Subcutaneous adipose tissue (tissue), 4 donors: ENCODE results near the gene IRAK2. TPM values are rescaled to one million over a fixed set of nuclear protein-coding genes. Genes with fewer than 3 reads are reported as not detected.

ENCODE experiments used
- small RNA-seq: library from RNA; depleted of rRNA; stranded (forward); fragments of <200 nt; gene quantifications from one replicate; pipeline ENCODE3, GENCODE V24; 2016
- total RNA-seq, 4 donors: library from RNA; depleted of rRNA; stranded (reverse); fragments of >200 nt; gene quantifications; one replicate each; pipeline ENCODE4 v1.1.0, GENCODE V29; 2016
- TF ChIP-seq, protein P1 (sequence below): fragments of 450-650 bp; IDR thresholded peaks from one replicate; pipeline ENCODE4 v1.5.1; 2016; ENCODE audit warnings: low read depth, mild to moderate bottlenecking, control low read depth, antibody characterized with exemption, moderate library complexity

IRAK2 gene
- total RNA-seq, 4 donors from 2014 or later: 6.8 to 20.5 (median 13.7) TPM

GRCh38 chr3:10292505-10293419 lies 128.0 kb downstream of the IRAK2 start, which contains the start of gene GHRL:
GHRL (minus strand) TSS chr3:10292947; CDS start chr3:10290180, 2,767 bp downstream.
- TF ChIP-seq, protein P1, sequence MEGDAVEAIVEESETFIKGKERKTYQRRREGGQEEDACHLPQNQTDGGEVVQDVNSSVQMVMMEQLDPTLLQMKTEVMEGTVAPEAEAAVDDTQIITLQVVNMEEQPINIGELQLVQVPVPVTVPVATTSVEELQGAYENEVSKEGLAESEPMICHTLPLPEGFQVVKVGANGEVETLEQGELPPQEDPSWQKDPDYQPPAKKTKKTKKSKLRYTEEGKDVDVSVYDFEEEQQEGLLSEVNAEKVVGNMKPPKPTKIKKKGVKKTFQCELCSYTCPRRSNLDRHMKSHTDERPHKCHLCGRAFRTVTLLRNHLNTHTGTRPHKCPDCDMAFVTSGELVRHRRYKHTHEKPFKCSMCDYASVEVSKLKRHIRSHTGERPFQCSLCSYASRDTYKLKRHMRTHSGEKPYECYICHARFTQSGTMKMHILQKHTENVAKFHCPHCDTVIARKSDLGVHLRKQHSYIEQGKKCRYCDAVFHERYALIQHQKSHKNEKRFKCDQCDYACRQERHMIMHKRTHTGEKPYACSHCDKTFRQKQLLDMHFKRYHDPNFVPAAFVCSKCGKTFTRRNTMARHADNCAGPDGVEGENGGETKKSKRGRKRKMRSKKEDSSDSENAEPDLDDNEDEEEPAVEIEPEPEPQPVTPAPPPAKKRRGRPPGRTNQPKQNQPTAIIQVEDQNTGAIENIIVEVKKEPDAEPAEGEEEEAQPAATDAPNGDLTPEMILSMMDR: no peak

Small RNA genes lying within 50 kb of the gene (small RNA-seq; reads per million reads assigned to genes)
- not detected for gene RF02126

Other genes starting within 250 kb of the IRAK2 start
- 10 to 100 TPM; 26.3 to 99.3 (median 82.1) TPM for gene IL17RC, start 247.8 kb upstream of the IRAK2 start, total RNA-seq
- 10 to 100 TPM; 30.2 to 45.6 (median 35.5) TPM for gene CRELD1, start 231.1 kb upstream of the IRAK2 start, total RNA-seq
- gene PRRT3, start 212.5 kb upstream of the IRAK2 start, total RNA-seq: 1 to 10 TPM in 2 of 4 donors, under 1 TPM in 2; 0.82 to 2.4 (median 1.0) TPM
- gene EMC3, start 178.1 kb upstream of the IRAK2 start, total RNA-seq: 100 to 1,000 TPM in 1 of 4 donors, 10 to 100 TPM in 3; 71.6 to 103 (median 90.8) TPM
- gene FANCD2, start 138.5 kb upstream of the IRAK2 start, total RNA-seq: 10 to 100 TPM in 2 of 4 donors, 1 to 10 TPM in 2; 1.5 to 12.2 (median 7.2) TPM
- not detected for gene FANCD2OS, start 56.7 kb upstream of the IRAK2 start, total RNA-seq
- gene BRK1, start 49.2 kb upstream of the IRAK2 start, total RNA-seq: 100 to 1,000 TPM in 3 of 4 donors, 10 to 100 TPM in 1; 79.3 to 163 (median 119) TPM
- 10 to 100 TPM; 23.8 to 37.5 (median 30.4) TPM for gene VHL, start 23.1 kb upstream of the IRAK2 start, total RNA-seq
- 10 to 100 TPM; 11.9 to 21.9 (median 18.1) TPM for gene TATDN2, start 83.5 kb downstream of the IRAK2 start, total RNA-seq
- 10 to 100 TPM in 1 of 4 donors, not detected in 3; 11.3 TPM for gene GHRL, start 128.0 kb downstream of the IRAK2 start, total RNA-seq
- 10 to 100 TPM; 60.0 to 89.8 (median 69.9) TPM for gene SEC13, start 156.2 kb downstream of the IRAK2 start, total RNA-seq